ENCODE data around the gene PRPF31.
"Not testable (repeated sequence)": the region's sequence is repeated elsewhere in the genome, so short reads cannot be mapped to it uniquely, and the experiment has no call there.

Gene PRPF31

DNA sequence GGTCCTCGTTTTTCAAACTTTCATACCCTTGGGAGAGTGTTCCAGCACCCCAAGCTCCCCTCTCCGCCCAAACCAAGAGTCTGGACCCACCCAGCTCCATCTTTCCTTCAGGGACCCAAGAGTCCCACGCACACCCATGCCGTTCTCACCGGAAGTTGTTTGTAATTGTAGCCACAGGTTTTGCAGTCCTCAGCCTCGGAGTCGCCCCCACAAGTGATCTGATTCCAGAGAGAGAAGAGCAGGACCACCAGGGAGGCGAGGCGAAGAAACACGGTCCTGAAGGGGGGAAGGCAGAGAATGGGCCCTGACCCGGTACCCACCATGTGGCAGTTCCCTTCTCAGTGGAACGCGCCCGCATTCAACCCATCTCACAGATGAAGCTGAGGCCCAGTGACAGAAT is 47.3 kb downstream of the PRPF31 start:
- no peak for DNase-seq (ENCODE audit: low read depth)

DNA sequence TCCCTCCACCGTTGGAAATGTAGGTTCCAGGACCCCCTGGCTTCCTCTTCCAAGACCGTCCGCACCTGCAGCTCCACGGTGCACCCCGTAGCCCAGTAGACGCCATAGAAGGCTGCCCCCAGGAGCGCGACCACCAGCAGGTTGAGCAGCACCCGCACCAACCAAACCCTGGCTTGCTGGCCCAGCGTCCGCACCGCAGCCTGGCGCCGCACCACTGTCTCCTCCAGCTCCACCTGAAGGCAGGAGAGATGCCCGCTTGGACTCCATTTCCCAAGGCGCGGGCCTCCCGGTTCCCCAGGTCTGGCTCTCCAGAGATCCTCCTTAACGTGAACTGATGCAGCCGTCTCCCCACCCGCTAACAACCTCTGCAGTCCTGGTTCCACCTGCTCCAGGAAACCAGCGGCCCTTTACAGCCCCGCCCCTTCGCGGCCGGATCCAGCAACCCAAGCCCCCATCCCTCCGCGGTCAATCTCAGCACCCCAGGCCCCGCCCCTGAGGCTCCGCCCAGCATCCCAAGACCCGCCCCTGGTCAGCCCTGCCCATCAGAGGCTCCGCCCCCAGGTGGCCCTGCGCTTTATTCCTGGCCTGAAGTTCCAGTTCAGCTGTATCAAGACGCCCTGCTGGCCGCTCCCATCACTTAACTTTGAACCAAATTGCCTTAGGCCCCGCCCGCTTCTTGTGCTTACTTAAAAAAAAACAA is 49.0 kb downstream of the PRPF31 start:
- peak; percentile 22 for DNase-seq (ENCODE audit: low read depth)

DNA sequence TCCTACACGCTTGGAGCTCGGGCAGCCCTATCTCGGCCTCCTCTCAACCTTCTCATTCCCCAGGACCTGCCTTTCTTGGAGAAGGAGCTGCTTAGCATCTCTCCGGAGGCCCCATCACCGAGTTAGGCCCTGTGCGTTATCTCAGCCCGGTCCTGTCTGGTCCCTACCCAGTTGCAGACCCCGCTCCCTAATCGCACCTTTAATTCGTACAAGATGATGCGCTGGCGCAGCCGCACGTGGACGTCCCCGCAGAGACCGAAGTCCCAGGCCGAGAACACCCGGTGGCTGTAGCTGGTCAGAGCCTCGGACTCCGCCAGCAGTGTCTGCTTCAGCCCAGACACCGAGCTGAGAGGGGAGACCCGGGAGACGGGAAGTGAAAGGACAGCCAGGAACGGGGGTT is 49.7 kb downstream of the PRPF31 start:
- DNase-seq (ENCODE audit: low read depth) = no peak

- DNase-seq (ENCODE audit: low read depth) = peak; percentile 70
Measured at GRCh38 chr19:54168174-54168917, 52.8 kb downstream of the PRPF31 start.

GRCh38 chr19:54169149-54169740 is 53.7 kb downstream of the PRPF31 start:
- no peak for DNase-seq (ENCODE audit: low read depth)

DNA sequence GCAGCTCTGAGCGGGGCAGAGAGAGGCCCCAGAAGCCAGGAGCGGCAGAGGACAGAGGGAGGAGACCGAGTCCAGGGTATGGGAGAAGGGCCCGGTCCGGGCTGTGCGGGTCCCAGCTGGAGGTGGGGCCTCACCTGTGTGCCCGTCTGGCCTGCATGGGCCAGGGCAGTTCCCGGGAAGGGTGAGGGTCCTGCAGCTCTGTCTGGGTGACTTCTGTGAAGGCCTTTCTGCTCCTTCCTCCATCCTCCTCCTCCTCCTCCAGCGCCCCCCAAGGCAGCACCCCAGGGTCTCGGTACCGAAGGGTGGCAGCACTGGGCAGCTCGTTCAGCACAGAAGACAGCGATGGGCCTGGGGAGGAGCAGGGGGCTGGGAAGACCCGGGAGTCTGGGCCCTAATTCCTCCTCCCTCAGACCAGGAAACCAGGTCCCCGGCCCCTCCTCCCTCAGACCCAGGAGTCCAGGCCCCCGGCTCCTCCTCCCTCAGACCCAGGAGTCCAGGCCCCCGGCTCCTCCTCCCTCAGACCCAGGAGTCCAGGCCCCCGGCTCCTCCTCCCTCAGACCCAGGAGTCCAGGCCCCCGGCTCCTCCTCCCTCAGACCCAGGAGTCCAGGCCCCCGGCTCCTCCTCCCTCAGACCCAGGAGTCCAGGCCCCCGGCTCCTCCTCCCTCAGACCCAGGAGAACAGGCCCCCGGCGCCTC is 56.3 kb downstream of the PRPF31 start:
- not testable (repeated sequence) for DNase-seq (ENCODE audit: low read depth)

- no peak for DNase-seq (ENCODE audit: low read depth)
Measured at GRCh38 chr19:54172471-54173358, 57.2 kb downstream of the PRPF31 start, which contains the start of gene TMC4. Gene TMC4, minus strand, starts transcription at chr19:54173160. Its CDS starts 43 bp downstream, at chr19:54173117.

- no peak for DNase-seq (ENCODE audit: low read depth)
Measured at GRCh38 chr19:54173359-54173699, 57.8 kb downstream of the PRPF31 start.

GRCh38 chr19:54173951-54174834 is 58.6 kb downstream of the PRPF31 start:
- DNase-seq (ENCODE audit: low read depth) = no peak

DNA sequence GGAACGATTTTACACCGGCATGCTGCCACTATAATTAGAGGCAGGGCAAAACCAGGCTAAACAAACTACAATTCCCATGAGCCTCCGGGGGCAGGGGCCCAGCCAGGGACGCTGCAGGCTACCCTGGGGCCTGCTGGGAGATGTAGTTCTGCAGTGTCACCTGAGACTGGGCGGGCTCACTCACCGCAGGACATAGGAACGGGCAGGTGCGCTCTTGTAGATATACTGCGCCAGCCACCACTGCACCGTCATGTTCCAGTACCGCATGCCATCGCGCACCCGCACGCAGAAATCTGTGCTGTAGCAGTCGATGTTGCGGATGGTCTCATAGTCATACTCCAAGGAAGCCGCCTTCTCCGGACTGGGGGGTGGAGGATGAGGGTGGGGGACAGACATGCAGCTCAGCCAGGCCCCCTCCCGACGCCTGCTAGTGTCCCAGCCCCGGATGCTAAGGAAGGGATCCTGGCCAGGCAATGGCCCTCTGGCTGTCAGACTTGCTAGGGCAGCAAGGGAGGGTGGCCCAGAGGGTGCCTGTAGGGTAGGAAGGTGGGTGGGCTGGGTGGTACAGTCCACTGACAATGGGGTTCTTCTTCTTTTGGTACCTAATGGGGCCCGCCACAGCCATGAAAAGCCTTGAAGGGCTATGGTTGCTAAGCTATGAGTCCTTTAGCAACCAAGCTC is 63.2 kb downstream of the PRPF31 start:
- DNase-seq (ENCODE audit: low read depth) = no peak

GRCh38 chr19:54179262-54179852 is 63.8 kb downstream of the PRPF31 start:
- no peak for DNase-seq (ENCODE audit: low read depth)

DNA sequence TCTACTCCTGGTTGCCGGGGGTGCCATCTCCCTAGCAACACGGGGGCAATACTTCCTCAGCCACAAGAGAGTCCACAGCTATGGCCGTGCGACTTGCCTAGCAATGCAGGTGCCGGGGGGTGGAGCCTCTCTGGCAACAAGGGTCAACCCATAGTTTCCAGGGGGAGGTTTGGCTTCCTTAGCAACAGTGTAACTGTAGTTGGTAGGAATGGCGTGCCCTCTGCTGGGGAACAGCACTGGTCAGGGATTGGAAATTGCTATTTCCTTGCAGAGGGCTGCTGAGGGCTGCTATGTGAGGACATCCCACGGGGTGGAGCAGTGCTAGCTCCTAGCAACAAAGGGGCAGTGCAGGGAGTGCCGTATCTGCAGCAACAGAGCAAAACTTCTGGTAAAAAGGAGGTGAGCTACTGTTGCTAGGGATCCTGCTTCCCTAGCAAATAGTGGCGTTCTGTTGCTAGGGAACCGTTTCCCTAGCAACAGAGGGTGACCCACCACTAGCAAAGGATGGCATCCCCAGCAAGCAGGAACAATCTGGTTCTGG is 64.4 kb downstream of the PRPF31 start:
- DNase-seq (ENCODE audit: low read depth) = peak; percentile 31

- no peak for DNase-seq (ENCODE audit: low read depth)
Measured at GRCh38 chr19:54180691-54181091, 65.1 kb downstream of the PRPF31 start.

Data from fibroblast of gingiva (primary cell).